Vagina (tissue), 2 donors: ENCODE data around the gene SLC17A9. TPM values are rescaled to one million over a fixed set of nuclear protein-coding genes. Genes with fewer than 3 reads are reported as not detected.

ENCODE experiments used
- DNase-seq, 2 donors: peaks; one replicate each; pipeline ENCODE4 v3.0.0-alpha.2; 2017; ENCODE audit errors: extremely low spot score in 2 of 2
- H3K27ac ChIP-seq: fragments of 200-600 bp; sonication (generic); one replicate; pipeline ENCODE4 v1.5.1; 2019
- H3K27me3 ChIP-seq: fragments of 200-600 bp; sonication (generic); one replicate; pipeline ENCODE4 v1.5.1; 2019
- H3K36me3 ChIP-seq, 2 donors: fragments of 200-600 bp; sonication (generic); one replicate each; pipeline ENCODE4 v1.5.1; 2017 to 2019
- H3K4me1 ChIP-seq: fragments of 200-600 bp; sonication (generic); one replicate; pipeline ENCODE4 v1.5.1; 2019
- H3K4me3 ChIP-seq, 2 donors: fragments of 200-600 bp; sonication (generic); 1 replicate in 1 of 2; 2 replicates in 1 of 2; pipeline ENCODE4 v1.5.1; 2016 to 2019
- H3K9me3 ChIP-seq: fragments of 200-600 bp; sonication (generic); one replicate; pipeline ENCODE4 v1.5.1; 2019
- POLR2A ChIP-seq, 2 donors: fragments of 450-650 bp; IDR thresholded peaks; one replicate each; pipeline ENCODE4 v1.6.1; 2017; ENCODE audit warnings: antibody characterized with exemption in 2 of 2, mild to moderate bottlenecking in 2 of 2, moderate library complexity in 2 of 2
- POLR2AphosphoS5 ChIP-seq, 2 donors: sonication (generic); formaldehyde crosslinking; IDR thresholded peaks; one replicate each; pipeline ENCODE4 v1.9.0; 2017; ENCODE audit warnings: antibody characterized with exemption in 2 of 2, mild to moderate bottlenecking in 2 of 2, low read depth in 1 of 2; ENCODE audit not compliant: insufficient read depth in 1 of 2
- intact Hi-C: fragments of 100-400 bp; cut with DNase I; formaldehyde crosslinking; loops from one replicate; pipeline ENCODE4 v1.15.1; 2023
- total RNA-seq: library from RNA; depleted of rRNA; stranded (reverse); fragments of >200 nt; gene quantifications from one replicate; pipeline ENCODE4 v1.2.3, GENCODE V29; 2016
- TF ChIP-seq, protein P1 (sequence below), 3 experiments: fragments of 450-650 bp in 2 of 3; fragments of 200-600 bp in 1 of 3; sonication (generic) in 1 of 3; IDR thresholded peaks; one replicate each; pipeline ENCODE4 v1.5.1; 2017 to 2019; ENCODE audit warnings: antibody characterized with exemption in 3 of 3, mild to moderate bottlenecking in 2 of 3, moderate library complexity in 2 of 3

The SLC17A9 gene
- total RNA-seq, 1 donor from 2014 or later, result 2.5 TPM

DNA sequence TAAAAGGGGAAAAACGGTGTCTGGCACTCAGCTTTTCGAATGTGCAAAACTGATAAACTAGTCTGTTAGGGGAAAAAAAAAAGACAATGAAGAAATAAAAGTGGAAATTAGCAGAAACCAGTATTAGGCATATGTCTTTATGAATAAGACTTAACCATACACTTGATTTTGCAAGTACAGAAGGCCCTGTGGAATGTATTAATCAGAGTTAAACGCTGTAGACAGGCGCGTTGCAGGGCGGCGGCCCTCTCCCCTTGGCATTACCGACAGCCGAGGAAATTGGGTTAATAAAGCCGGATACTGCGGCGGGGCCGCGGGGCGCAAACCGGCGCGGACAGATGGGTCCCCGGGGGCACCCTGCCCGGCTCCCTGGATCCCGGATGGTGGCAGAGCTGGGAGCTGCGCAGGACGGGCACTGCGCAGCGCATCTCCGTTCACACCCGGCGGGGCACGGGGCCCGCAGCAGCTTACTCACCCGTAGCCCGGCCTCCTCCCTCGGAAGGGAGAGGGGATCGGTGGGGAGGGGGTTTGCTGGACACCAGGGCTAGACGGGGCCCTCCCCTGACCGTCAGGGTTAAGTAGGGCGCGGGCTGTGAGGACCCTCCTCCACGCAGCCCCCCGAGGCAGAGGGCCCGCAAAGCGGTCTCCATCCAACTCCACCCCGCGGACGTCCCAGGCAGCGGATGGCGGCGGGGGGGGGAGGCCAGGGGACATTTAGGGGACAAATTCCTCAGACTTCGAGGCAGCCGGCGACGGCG, 52.3 kb downstream of the SLC17A9 start:
- peaks cover 35% of the 10 kb centered on the region for H3K4me1 ChIP-seq
- no peak overlapping the region for H3K27ac ChIP-seq
- peaks cover 27% of the 10 kb centered on the region for H3K27me3 ChIP-seq
- H3K9me3 ChIP-seq, result no peaks in the 10 kb centered on the region
- H3K4me3 ChIP-seq, result no peak overlapping the region
- no peak for DNase-seq
- TF ChIP-seq POLR2AphosphoS5 (IDR thresholded peaks at IDR 0.05; ENCODE audit: insufficient read depth in 1 of 2, low read depth in 1 of 2), result no peak
- TF ChIP-seq, protein P1, sequence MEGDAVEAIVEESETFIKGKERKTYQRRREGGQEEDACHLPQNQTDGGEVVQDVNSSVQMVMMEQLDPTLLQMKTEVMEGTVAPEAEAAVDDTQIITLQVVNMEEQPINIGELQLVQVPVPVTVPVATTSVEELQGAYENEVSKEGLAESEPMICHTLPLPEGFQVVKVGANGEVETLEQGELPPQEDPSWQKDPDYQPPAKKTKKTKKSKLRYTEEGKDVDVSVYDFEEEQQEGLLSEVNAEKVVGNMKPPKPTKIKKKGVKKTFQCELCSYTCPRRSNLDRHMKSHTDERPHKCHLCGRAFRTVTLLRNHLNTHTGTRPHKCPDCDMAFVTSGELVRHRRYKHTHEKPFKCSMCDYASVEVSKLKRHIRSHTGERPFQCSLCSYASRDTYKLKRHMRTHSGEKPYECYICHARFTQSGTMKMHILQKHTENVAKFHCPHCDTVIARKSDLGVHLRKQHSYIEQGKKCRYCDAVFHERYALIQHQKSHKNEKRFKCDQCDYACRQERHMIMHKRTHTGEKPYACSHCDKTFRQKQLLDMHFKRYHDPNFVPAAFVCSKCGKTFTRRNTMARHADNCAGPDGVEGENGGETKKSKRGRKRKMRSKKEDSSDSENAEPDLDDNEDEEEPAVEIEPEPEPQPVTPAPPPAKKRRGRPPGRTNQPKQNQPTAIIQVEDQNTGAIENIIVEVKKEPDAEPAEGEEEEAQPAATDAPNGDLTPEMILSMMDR (IDR thresholded peaks at IDR 0.05), result no peak
- TF ChIP-seq POLR2A (IDR thresholded peaks at IDR 0.05), result no peak
- no peaks in the 10 kb centered on the region for H3K36me3 ChIP-seq
- intact Hi-C loops, result loop anchor here (5.0 kb wide), 1 partner anchor 102 kb away; no protein-coding TSS in a partner anchor

DNA sequence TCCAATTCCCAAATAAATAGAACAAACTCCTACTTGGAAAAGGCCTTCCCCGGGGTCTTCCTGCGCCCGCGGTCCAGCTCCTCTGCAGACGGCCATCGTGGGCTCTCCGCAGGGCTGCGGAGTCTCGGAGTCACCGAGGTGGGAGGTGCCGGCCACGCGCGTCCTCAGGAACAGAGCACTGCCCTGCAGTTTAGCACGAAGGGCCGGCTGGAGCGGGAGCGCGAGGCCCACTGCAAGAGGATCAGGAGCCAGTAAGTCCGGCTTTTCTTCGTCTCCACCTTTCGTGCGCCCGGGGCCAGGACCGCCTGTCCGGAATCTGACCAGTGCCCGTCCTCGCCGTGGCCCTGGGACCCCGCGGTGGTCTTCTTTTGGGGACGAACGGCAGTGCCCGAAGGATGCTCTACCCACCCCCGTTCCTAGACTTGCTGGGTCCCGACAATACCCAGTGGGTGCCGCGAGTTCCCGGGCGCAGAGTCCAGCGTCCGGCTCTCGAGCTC, 52.9 kb downstream of the SLC17A9 start:
- intact Hi-C loops, result loop anchor here (5.0 kb wide), 1 partner anchor 103 kb away; no protein-coding TSS in a partner anchor
- H3K4me1 ChIP-seq, result peaks cover 35% of the 10 kb centered on the region
- H3K4me3 ChIP-seq, result no peak overlapping the region
- no peak for DNase-seq
- H3K27me3 ChIP-seq, result peaks cover 27% of the 10 kb centered on the region
- no peaks in the 10 kb centered on the region for H3K9me3 ChIP-seq
- no peak overlapping the region for H3K27ac ChIP-seq
- TF ChIP-seq POLR2AphosphoS5 (IDR thresholded peaks at IDR 0.05; ENCODE audit: insufficient read depth in 1 of 2, low read depth in 1 of 2), result no peak
- TF ChIP-seq, protein P1 (IDR thresholded peaks at IDR 0.05), result no peak
- TF ChIP-seq POLR2A (IDR thresholded peaks at IDR 0.05), result no peak
- H3K36me3 ChIP-seq, result no peaks in the 10 kb centered on the region

DNA sequence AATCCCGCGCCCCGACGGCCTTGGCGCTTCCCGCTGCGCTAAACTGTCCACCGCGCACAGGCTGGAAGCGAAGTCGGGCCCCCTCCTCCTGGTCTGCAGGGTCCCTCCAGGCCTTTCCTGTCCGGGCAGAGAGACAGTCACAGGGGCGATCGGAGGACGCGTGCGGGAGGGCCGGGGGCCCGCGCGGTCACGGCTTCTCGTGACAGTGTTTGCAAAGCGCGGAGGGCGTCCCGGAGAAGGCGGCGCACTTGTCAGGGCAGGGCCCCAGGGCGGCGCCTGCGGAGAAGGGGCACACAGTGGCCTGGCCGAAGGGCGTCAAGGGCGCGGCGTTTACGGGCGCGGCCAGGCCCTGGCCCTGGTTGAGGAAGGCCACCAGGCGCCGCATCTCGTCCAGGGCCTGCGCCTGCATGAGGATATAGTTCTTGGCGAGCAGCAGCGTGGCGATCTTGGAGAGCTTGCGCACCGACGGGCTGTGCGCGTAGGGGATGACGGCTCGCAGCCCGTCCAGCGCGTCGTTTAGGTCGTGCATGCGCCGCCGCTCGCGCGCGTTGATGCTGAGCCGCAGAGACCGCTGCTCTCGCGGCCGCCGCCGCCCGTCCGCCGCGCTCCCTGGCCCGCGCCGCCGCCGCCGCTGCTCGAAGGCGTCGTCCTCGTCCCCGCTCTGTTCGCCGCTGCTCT, 53.5 kb downstream of the SLC17A9 start:
- intact Hi-C loops, result loop anchor here (5.0 kb wide), 1 partner anchor 104 kb away; no protein-coding TSS in a partner anchor
- Histone ChIP-seq H3K27me3 (peaks cover 27% of the 10 kb centered on the region), H3K9me3 (no peaks in the 10 kb centered on the region), H3K36me3 (no peaks in the 10 kb centered on the region), H3K4me1 (peaks cover 35% of the 10 kb centered on the region), H3K4me3 (peak overlapping the region in 1 of 2 donors; percentile 27), H3K27ac (no peak overlapping the region)
- TF ChIP-seq, protein P1 (IDR thresholded peaks at IDR 0.05), result no peak
- no peak for TF ChIP-seq POLR2A (IDR thresholded peaks at IDR 0.05)
- TF ChIP-seq POLR2AphosphoS5 (IDR thresholded peaks at IDR 0.05; ENCODE audit: insufficient read depth in 1 of 2, low read depth in 1 of 2), result no peak
- DNase-seq, result no peak

DNA sequence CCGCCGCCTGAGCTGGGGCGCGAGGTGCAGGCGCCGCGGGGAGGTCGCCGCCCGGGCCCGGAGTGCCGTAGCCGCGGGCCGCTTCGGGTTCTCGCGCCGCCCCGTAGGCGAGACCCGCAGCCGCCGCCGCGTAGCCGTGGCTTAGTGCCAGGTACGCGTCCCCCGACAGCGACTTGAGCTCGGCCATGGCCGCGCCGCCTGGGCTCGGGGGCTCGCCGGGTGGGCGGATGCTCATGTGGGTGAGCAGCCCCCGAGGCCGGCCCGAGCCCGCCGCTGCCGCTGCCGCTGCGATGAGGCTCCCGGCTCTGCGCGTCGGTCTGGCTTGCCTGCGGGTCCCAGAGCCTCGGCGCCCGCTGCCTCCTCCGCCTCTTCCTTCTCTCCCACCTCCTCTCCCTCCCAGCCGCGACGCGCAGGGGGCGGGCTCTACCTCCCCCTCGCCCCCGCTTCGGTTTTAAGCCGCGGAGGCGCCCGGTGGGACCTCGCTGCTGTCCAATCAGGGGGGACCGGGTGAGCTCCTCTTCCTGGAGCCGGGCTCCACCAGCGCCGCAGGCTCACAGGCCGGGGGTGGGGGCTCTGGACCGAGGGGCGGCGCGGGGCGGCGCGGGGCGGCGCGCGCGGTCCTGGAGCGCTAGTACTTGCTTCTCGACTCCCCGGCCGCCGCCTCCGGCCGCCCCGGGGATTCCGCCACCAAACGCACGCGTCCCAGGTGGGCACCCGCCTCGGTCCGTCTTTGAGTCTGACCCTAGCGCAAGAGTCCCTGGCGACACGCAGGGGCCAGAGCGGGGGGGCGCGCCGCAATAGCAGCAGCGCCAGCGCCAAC, 54.2 kb downstream of the SLC17A9 start, which contains the start of gene BHLHE23:
TSS of gene BHLHE23 (minus strand) at position 425 of the 820 bp plus-strand sequence. CDS start at position 235, 190 bp downstream.
- Histone ChIP-seq H3K36me3 (no peaks in the 10 kb centered on the region), H3K9me3 (no peaks in the 10 kb centered on the region), H3K27me3 (peaks cover 27% of the 10 kb centered on the region), H3K4me1 (peaks cover 35% of the 10 kb centered on the region), H3K4me3 (peak within 1 kb of the TSS in 1 of 2 donors; percentile 27), H3K27ac (no peak within 1 kb of the TSS)
- TF ChIP-seq POLR2AphosphoS5 (IDR thresholded peaks at IDR 0.05; ENCODE audit: insufficient read depth in 1 of 2, low read depth in 1 of 2) (no peak), POLR2A (IDR thresholded peaks at IDR 0.05) (no peak)
- TF ChIP-seq, protein P1 (IDR thresholded peaks at IDR 0.05), result no peak
- DNase-seq, result no peak
- intact Hi-C loops, result loop anchor here (5.0 kb wide), 1 partner anchor 104 kb away; no protein-coding TSS in a partner anchor
